ENCODE results near the gene STX7.

The STX7 gene

DNA sequence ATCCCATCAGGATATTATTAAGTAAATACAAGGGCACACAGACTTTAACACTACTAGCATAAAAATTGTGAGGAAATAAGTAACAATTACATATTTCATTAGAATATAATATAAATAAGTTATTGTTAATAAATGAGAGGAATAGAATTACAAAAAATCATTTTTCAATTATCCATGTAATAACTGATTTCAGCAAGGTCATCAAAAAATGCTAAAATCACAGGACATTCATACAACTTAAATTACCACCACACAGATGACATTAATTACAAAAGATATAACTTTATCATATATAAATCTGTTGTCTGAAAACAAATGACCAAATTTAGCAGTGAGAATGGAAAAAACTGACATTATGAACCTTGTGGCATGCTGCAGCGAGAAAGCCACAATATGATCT, 37.0 kb downstream of the STX7 start:
- Histone ChIP-seq H3F3A (ENCODE audit: insufficient read depth, low read length) (no peaks in the 10 kb centered on the region), H3K9me2 (ENCODE audit: low read depth, low read length) (no peaks in the 10 kb centered on the region), H3K4me1 (ENCODE audit: insufficient read depth, low read length, severe bottlenecking) (peaks cover 12% of the 10 kb centered on the region), H3K79me2 (ENCODE audit: insufficient read depth, low read length) (peaks cover 38% of the 10 kb centered on the region), H3K4me2 (ENCODE audit: low read length) (no peak overlapping the region), H3K27me3 (ENCODE audit: insufficient read depth, low read length) (no peaks in the 10 kb centered on the region), H2AFZ (ENCODE audit: low read length) (no peak overlapping the region), H3K4me3 (ENCODE audit: low read depth, low read length, poor library complexity, severe bottlenecking) (no peak overlapping the region), H3K36me3 (ENCODE audit: insufficient read depth, low read length) (peaks cover 46% of the 10 kb centered on the region), H3K9ac (ENCODE audit: low read length) (no peak overlapping the region), H3K9me3 (ENCODE audit: low read length) (no peaks in the 10 kb centered on the region), H4K20me1 (ENCODE audit: insufficient read depth, low read length) (no peaks in the 10 kb centered on the region), H3K27ac (ENCODE audit: low read depth, low read length, poor library complexity, severe bottlenecking) (no peak overlapping the region)
- TF ChIP-seq EZH2 (IDR thresholded peaks at IDR 0.05; ENCODE audit: borderline replicate concordance, low read length), result no peak
- TF ChIP-seq, protein P1, sequence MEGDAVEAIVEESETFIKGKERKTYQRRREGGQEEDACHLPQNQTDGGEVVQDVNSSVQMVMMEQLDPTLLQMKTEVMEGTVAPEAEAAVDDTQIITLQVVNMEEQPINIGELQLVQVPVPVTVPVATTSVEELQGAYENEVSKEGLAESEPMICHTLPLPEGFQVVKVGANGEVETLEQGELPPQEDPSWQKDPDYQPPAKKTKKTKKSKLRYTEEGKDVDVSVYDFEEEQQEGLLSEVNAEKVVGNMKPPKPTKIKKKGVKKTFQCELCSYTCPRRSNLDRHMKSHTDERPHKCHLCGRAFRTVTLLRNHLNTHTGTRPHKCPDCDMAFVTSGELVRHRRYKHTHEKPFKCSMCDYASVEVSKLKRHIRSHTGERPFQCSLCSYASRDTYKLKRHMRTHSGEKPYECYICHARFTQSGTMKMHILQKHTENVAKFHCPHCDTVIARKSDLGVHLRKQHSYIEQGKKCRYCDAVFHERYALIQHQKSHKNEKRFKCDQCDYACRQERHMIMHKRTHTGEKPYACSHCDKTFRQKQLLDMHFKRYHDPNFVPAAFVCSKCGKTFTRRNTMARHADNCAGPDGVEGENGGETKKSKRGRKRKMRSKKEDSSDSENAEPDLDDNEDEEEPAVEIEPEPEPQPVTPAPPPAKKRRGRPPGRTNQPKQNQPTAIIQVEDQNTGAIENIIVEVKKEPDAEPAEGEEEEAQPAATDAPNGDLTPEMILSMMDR (IDR thresholded peaks at IDR 0.05; ENCODE audit: low read length), result no peak

- TF ChIP-seq, protein P1 (IDR thresholded peaks at IDR 0.05; ENCODE audit: low read length), result no peak
- no peak for TF ChIP-seq EZH2 (IDR thresholded peaks at IDR 0.05; ENCODE audit: borderline replicate concordance, low read length)
- H3K9ac ChIP-seq (ENCODE audit: low read length), result no peak overlapping the region
- no peaks in the 10 kb centered on the region for H4K20me1 ChIP-seq (ENCODE audit: insufficient read depth, low read length)
- no peaks in the 10 kb centered on the region for H3K9me3 ChIP-seq (ENCODE audit: low read length)
- H3K9me2 ChIP-seq (ENCODE audit: low read depth, low read length), result no peaks in the 10 kb centered on the region
- H3K27me3 ChIP-seq (ENCODE audit: insufficient read depth, low read length), result no peaks in the 10 kb centered on the region
- H3K79me2 ChIP-seq (ENCODE audit: insufficient read depth, low read length), result peaks cover 14% of the 10 kb centered on the region
- H2AFZ ChIP-seq (ENCODE audit: low read length), result no peak overlapping the region
- H3K27ac ChIP-seq (ENCODE audit: low read depth, low read length, poor library complexity, severe bottlenecking), result no peak overlapping the region
- no peaks in the 10 kb centered on the region for H3F3A ChIP-seq (ENCODE audit: insufficient read depth, low read length)
- peaks cover 9% of the 10 kb centered on the region for H3K4me1 ChIP-seq (ENCODE audit: insufficient read depth, low read length, severe bottlenecking)
- no peak overlapping the region for H3K4me3 ChIP-seq (ENCODE audit: low read depth, low read length, poor library complexity, severe bottlenecking)
- peaks cover 71% of the 10 kb centered on the region for H3K36me3 ChIP-seq (ENCODE audit: insufficient read depth, low read length)
- no peak overlapping the region for H3K4me2 ChIP-seq (ENCODE audit: low read length)
Measured at GRCh38 chr6:132471787-132472186, 41.1 kb downstream of the STX7 start.

GRCh38 chr6:132466952-132467351, 46.0 kb downstream of the STX7 start:
- no peak overlapping the region for H3K27ac ChIP-seq (ENCODE audit: low read depth, low read length, poor library complexity, severe bottlenecking)
- H3K4me1 ChIP-seq (ENCODE audit: insufficient read depth, low read length, severe bottlenecking), result no peaks in the 10 kb centered on the region
- H3K4me3 ChIP-seq (ENCODE audit: low read depth, low read length, poor library complexity, severe bottlenecking), result no peak overlapping the region
- H3K27me3 ChIP-seq (ENCODE audit: insufficient read depth, low read length), result no peaks in the 10 kb centered on the region
- no peak overlapping the region for H2AFZ ChIP-seq (ENCODE audit: low read length)
- H4K20me1 ChIP-seq (ENCODE audit: insufficient read depth, low read length), result no peaks in the 10 kb centered on the region
- H3K36me3 ChIP-seq (ENCODE audit: insufficient read depth, low read length), result peaks cover 96% of the 10 kb centered on the region
- no peaks in the 10 kb centered on the region for H3K9me2 ChIP-seq (ENCODE audit: low read depth, low read length)
- no peaks in the 10 kb centered on the region for H3F3A ChIP-seq (ENCODE audit: insufficient read depth, low read length)
- no peaks in the 10 kb centered on the region for H3K79me2 ChIP-seq (ENCODE audit: insufficient read depth, low read length)
- TF ChIP-seq, protein P1 (IDR thresholded peaks at IDR 0.05; ENCODE audit: low read length), result no peak
- TF ChIP-seq EZH2 (IDR thresholded peaks at IDR 0.05; ENCODE audit: borderline replicate concordance, low read length), result no peak
- H3K4me2 ChIP-seq (ENCODE audit: low read length), result no peak overlapping the region
- H3K9ac ChIP-seq (ENCODE audit: low read length), result no peak overlapping the region
- no peaks in the 10 kb centered on the region for H3K9me3 ChIP-seq (ENCODE audit: low read length)

Measured in OCI-LY1 (cell line).